Esophagus squamous epithelium (tissue), 4 donors: Measurements from ENCODE around the gene FBXL2.

Experiments used
- CTCF ChIP-seq, 6 experiments: fragments of 450-650 bp in 4 of 6; fragments of 200-600 bp in 2 of 6; sonication (generic) in 2 of 6; IDR thresholded peaks; one replicate each; pipeline ENCODE4 v1.5.1; 2016 to 2019; ENCODE audit warnings: antibody characterized with exemption in 6 of 6, mild to moderate bottlenecking in 4 of 6, moderate library complexity in 4 of 6
- POLR2A ChIP-seq, 4 donors: fragments of 450-650 bp; IDR thresholded peaks; one replicate each; pipeline ENCODE4 v1.6.1; 2017; ENCODE audit warnings: antibody characterized with exemption in 4 of 4, mild to moderate bottlenecking in 4 of 4, moderate library complexity in 3 of 4

GRCh38 chr3:33233884-33234283, 43.4 kb upstream of the FBXL2 start:
- TF ChIP-seq CTCF (IDR thresholded peaks at IDR 0.05), result no peak
- TF ChIP-seq POLR2A (IDR thresholded peaks at IDR 0.05), result no peak
